ENCODE measurements around the gene RAD54L2. TPM values are rescaled to one million over a fixed set of nuclear protein-coding genes. Genes with fewer than 3 reads are reported as not detected.
"Not testable (repeated sequence)": the region's sequence is repeated elsewhere in the genome, so short reads cannot be mapped to it uniquely, and the experiment has no call there.

RAD54L2 gene
- total RNA-seq, 4 donors from 2014 or later: 5.9 to 43.4 (median 19.1) TPM

GRCh38 chr3:51559961-51560360, 21.4 kb downstream of the RAD54L2 start:
- intact Hi-C loops (cut with DNase I; ENCODE audit: low total_unique reads): no loop called here

GRCh38 chr3:51562403-51562802, 23.9 kb downstream of the RAD54L2 start:
- H3K36me3 ChIP-seq; H3K27me3 ChIP-seq; H3K9me3 ChIP-seq; DNase-seq; H3K27ac ChIP-seq; H3K4me3 ChIP-seq; H3K4me1 ChIP-seq; intact Hi-C loops (cut with DNase I; ENCODE audit: low total_unique reads): not testable (repeated sequence)

More at GRCh38 chr3:51559961-51560360, 21.4 kb downstream of the RAD54L2 start:
- no peaks in the 10 kb centered on the region for H3K9me3 ChIP-seq
- no peak for DNase-seq
- no peak for TF ChIP-seq POLR2A (IDR thresholded peaks at IDR 0.05)
- no peak for TF ChIP-seq CTCF (IDR thresholded peaks at IDR 0.05)
- no peak overlapping the region for H3K27ac ChIP-seq
- H3K27me3 ChIP-seq: no peaks in the 10 kb centered on the region
- no peaks in the 10 kb centered on the region for H3K36me3 ChIP-seq
- H3K4me3 ChIP-seq: no peak overlapping the region
- H3K4me1 ChIP-seq: peaks cover 0 to 5% of the 10 kb centered on the region in 2 donors

- Histone ChIP-seq H3K27ac (no peak overlapping the region), H3K9me3 (no peaks in the 10 kb centered on the region), H3K27me3 (no peaks in the 10 kb centered on the region), H3K36me3 (no peaks in the 10 kb centered on the region), H3K4me3 (no peak overlapping the region), H3K4me1 (no peaks in the 10 kb centered on the region)
- DNase-seq: no peak
- no peak for TF ChIP-seq POLR2A (IDR thresholded peaks at IDR 0.05)
- no peak for TF ChIP-seq CTCF (IDR thresholded peaks at IDR 0.05)
- intact Hi-C loops (cut with DNase I; ENCODE audit: low total_unique reads): no loop called here
Measured at GRCh38 chr3:51568036-51568435, 29.5 kb downstream of the RAD54L2 start.

- H3K27ac ChIP-seq: no peak overlapping the region
- no peaks in the 10 kb centered on the region for H3K9me3 ChIP-seq
- H3K4me3 ChIP-seq: no peak overlapping the region
- no peaks in the 10 kb centered on the region for H3K4me1 ChIP-seq
- TF ChIP-seq CTCF (IDR thresholded peaks at IDR 0.05) (no peak), POLR2A (IDR thresholded peaks at IDR 0.05) (no peak)
- H3K27me3 ChIP-seq: no peaks in the 10 kb centered on the region
- intact Hi-C loops (cut with DNase I; ENCODE audit: low total_unique reads): no loop called here
- no peaks in the 10 kb centered on the region for H3K36me3 ChIP-seq
- DNase-seq: no peak
Measured at GRCh38 chr3:51568996-51569395, 30.5 kb downstream of the RAD54L2 start.

GRCh38 chr3:51578238-51578637, 39.7 kb downstream of the RAD54L2 start:
- no peak for DNase-seq
- H3K4me3 ChIP-seq: no peak overlapping the region
- no peaks in the 10 kb centered on the region for H3K9me3 ChIP-seq
- H3K27me3 ChIP-seq: no peaks in the 10 kb centered on the region
- intact Hi-C loops (cut with DNase I; ENCODE audit: low total_unique reads): no loop called here
- no peak for TF ChIP-seq POLR2A (IDR thresholded peaks at IDR 0.05)
- TF ChIP-seq CTCF (IDR thresholded peaks at IDR 0.05): no peak
- no peaks in the 10 kb centered on the region for H3K4me1 ChIP-seq
- H3K27ac ChIP-seq: no peak overlapping the region
- no peaks in the 10 kb centered on the region for H3K36me3 ChIP-seq

GRCh38 chr3:51580418-51580817, 41.9 kb downstream of the RAD54L2 start:
- intact Hi-C loops (cut with DNase I; ENCODE audit: low total_unique reads): no loop called here
- TF ChIP-seq CTCF (IDR thresholded peaks at IDR 0.05) (no peak), POLR2A (IDR thresholded peaks at IDR 0.05) (no peak)
- Histone ChIP-seq H3K27me3 (no peaks in the 10 kb centered on the region), H3K27ac (no peak overlapping the region), H3K4me1 (no peaks in the 10 kb centered on the region), H3K9me3 (no peaks in the 10 kb centered on the region), H3K36me3 (no peaks in the 10 kb centered on the region), H3K4me3 (no peak overlapping the region)
- no peak for DNase-seq

Measured in uterus (tissue), 4 donors.